Epidermal melanocyte (primary cell): ENCODE data around the gene PRAMEF9.
"Not testable (repeated sequence)": the region's sequence is repeated elsewhere in the genome, so short reads cannot be mapped to it uniquely, and the experiment has no call there.

Experiments used
- DNase-seq: peaks from one replicate; pipeline ENCODE4 v3.0.0; 2011; ENCODE audit warnings: low spot score; ENCODE audit not compliant: insufficient read length

Gene PRAMEF9

DNA sequence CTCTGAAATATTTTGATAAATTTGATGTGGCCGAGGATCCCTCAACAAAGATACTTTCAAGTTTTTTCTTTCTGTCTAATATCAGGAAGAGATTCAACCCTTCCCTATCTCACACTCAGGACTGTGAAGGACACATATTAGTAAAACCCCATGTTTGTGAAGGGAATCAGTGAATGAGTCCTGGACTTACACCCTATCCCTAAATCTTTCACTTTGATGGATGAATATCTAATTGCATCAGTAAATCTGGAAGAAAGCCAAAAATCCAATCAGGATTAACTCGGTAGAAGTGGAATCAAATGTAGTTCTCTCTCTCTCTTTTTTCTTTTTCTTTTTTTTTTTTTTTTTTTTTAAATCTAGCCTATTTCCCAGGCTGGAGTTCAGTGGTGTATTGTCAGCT is at the start of gene PRAMEF9:
Gene PRAMEF9, plus strand, starts transcription at position 301 of the 400 bp plus-strand sequence. CDS start 3,433 bp downstream, outside the sequence.
- DNase-seq = not testable (repeated sequence)

DNA sequence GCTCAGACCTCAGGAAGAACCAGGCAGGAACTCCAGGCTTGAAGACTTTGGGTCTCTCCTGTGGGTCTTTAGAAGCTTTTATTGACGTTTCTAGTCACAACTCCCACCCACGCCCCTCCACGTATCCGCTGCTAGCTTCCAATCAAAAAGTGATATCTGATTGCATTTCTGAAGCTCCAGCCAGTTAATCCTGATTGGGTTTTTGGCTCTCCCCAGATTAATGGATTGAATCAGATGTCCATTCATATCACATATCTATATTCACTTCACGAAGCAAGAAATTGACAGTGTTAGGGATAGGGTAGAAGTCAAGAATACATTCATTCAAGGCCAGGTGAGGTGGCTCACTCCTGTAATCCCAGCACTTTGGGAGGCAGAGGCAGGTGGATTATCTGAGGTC is 15.7 kb upstream of the PRAMEF9 start, which contains the start of gene PRAMEF26:
Gene PRAMEF26, minus strand, starts transcription at position 101 of the 400 bp plus-strand sequence. CDS start 2,914 bp downstream, outside the sequence.
- DNase-seq = not testable (repeated sequence)

DNA sequence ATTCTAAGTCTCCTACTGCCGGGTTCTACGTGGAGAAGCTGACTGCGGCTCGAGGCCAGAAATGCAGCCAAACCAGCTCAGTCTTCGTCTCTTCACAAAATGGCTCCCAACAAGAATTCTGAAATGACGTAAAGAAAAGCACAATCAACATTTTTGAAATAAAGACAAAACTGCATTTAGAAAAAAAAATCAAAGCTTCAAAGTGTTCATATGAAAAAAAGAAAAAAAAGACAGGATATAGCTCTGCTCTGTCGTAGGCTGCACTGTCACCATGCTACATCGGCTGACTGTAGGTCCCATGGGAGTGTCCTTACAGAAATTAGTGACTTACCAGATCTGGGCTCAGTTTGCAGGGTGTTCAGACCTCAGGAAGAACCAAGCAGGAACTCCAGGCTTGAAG is 6.1 kb upstream of the PRAMEF9 start, which contains the start of gene HNRNPCL4:
Gene HNRNPCL4, minus strand, starts transcription at position 101 of the 400 bp plus-strand sequence. CDS start 164 bp downstream, outside the sequence.
- not testable (repeated sequence) for DNase-seq

DNA sequence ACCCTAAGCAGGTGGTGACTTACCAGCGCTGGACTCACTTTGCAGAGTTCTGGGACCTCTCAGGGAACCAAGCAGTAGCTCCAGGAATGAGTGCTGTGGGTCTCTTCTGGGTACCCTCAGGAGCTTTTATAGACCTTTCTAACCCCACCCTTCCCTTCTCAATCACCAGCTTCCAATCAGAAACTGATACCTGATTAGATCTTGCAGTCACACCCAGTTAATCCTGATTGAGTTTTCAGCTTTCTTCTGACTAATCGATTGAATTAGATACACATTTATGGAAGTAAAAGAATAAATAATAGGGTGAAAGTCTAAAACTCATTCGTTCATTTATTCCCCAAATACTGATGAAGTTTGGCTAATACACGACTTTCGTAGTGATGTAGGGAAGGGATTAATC is 29.7 kb downstream of the PRAMEF9 start, which contains the start of gene PRAMEF13:
Gene PRAMEF13, minus strand, starts transcription at position 101 of the 400 bp plus-strand sequence. CDS start 1,820 bp downstream, outside the sequence.
- DNase-seq = not testable (repeated sequence)

DNA sequence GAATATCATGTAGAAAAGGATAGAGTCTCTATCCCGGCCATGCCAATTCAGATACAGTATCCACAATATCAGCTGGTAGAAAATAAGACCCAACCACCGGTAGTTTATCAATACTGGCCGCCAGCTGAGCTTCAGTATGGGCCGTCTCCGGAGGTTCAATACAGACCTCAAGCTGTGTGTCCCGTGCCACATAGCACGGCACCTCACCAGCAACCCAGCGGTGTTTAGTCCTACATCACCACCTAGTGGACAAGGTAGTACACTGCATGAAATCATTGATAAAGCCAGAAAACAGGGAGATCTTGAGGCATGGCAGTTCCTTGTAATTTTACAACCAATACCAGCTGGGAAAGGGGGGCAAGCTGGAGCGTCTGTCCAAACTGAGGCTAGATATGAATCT is 37.1 kb downstream of the PRAMEF9 start:
- not testable (repeated sequence) for DNase-seq

DNA sequence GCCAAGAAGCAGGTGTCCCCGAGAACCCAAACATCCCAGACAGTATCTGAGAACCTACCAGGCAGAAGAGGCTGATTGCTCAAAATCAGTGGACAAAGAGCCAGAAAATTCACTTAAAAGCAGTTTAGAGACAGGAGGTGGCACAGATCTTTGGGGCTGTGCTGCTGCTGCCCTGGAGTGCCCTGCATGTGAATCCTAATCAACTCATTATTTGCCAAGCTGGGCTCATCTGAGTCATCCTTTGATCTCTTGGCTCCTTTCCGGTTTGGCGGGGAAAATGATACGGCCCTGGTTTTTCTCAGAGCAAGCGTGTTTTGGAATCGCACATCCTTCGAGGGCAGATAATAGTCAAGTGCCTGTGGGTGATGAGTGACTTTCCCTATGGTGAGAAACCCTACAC is 45.0 kb downstream of the PRAMEF9 start:
- not testable (repeated sequence) for DNase-seq

DNA sequence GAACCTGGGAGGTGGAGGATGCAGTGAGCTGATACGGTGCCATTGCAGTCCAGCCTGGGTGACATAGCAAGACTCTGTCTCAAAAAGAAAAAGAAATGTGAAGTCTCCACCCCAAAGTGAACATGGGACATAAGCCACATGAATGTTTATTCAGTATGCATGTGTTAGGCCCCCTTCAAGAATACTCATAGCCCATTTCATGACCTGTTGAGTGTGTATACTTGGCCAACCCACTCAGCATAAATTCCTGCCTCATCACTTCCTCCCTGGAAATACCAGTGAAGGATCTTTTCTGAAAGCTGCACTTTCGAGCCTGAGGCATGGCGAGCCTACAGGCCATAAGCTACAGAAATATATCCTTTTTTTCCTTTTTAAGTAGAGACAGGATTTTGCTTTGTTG is 47.6 kb downstream of the PRAMEF9 start:
- not testable (repeated sequence) for DNase-seq

DNA sequence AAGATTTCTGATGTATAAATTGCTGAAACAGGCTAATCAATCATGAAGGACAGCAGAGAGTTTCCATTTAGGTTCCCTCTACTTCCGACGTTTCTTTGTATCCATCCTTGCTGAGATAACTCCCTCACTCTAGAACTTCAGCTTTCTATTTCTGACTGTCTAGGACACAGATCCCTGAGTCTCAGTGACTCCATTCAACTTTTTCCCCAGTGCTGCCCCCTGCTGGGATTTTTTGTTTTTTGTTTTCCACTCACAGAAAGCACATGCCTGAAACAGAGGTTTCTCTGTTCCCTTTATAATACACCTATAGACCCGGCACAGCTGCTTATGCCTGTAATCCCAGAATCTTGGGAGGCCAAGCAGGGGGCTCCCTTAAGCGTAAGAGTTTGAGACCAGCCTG is 51.1 kb downstream of the PRAMEF9 start:
- DNase-seq = not testable (repeated sequence)

DNA sequence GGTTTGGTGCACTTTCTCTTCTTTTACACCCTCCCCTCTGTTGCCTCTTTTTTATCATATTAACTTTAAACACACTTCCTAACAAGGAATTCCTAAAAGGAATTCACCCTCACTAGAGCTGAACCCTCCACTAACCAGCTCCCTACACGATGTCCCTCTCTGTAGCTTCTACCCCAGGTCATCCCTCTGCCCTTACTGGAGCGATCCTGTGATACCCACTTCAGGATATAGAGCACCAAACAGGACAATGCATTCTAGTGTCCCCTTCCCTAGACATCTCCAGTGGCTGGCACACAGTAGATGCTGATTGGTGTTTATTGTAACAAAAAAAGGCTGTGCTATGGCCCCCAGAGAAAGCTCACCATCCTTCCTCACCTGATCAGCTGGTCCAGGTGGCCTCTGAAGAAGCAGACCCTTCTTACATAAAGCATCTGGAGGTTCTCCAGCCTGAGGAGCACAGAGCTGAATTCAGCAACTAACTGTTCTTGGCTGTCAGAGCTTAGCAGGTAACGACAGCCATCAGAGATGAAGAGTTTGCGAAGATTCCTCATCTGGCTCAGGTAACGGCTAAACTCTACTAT is 52.9 kb downstream of the PRAMEF9 start:
- DNase-seq = no peak

DNA sequence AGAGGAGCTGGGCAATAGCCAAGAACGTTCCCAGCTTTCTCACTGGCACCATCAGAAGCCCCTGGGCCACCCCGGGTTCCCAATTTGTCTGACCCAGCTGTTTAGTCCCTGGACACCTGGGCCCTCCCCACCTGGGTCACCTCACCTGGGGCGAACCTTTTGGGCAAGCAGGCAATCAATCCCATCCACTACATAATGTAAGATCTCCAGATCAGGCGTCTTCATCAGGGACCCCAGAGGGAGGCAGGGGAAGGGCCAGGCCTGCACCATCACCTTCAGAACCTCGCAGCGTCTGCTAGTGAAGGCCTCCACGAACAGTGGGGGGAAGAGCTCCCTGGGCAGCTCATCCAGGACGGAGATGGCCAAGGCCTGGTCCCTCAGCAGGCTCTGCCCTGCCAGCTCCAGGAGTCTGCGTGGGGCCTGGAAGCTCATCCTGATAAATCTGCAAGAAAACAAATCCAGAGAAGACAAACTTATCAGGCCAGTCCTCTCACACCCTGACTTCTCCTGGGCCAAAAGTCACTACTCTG is 54.1 kb downstream of the PRAMEF9 start, which contains the start of gene PRAMEF18:
Gene PRAMEF18, minus strand, starts transcription at position 480 of the 530 bp plus-strand sequence. Its CDS starts 48 bp downstream, at position 432.
- not testable (repeated sequence) for DNase-seq

DNA sequence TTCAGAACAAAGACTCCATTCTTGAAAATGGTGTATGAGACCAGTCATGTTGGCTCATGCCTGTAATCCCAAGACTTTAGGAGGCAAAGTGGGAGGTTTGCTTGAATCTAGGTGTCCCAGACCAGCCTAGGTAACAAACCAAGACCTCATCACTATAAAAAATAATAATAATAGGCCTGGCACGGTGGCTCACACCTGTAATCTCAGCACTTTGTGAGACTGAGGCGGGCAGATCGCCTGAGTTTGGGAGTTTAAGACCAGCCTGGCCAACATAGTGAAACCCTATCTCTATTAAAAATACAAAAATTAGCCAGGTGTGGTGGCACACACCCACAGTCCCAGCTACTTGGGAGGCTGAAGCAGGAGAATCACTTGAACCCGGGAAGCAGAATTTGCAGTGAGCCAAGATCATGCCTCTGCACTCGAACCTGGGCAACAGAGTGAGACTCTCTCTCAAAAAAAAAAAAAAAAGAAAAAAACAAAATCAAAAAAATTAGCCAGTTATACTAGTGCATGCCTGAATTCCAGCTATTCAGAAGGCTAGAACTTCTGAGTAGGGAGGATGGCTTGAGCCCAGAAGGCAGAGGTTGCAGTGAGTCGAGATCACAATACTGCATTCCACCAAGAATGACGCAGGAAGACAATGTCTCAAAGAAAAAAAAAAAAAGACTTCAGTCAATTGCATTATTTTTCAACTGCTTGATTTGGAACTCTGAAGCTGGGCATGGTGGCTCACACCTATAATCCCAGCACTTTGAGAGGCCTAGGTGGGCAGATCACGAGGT is 55.8 kb downstream of the PRAMEF9 start:
- DNase-seq = not testable (repeated sequence)

DNA sequence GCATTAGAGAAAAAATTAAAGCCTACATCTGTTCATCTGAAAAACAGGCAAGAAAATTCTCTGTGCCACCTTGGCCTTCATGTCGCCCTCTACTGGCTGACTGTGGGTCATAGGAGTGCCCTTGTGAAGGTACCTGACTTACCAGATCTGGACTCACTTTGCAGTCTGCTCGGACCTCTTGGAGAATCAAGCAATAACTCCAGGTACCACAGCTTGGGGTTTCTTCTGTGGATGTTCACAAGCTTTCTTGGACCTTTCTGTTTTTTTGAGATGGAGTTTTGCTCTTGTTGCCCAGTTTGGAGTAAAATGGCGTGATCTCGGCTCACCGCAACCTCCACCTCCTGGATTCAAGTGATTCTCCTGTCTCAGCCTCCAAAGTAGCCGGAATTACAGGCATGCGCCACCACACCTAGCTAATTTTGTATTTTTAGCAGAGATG is 56.7 kb downstream of the PRAMEF9 start:
- no peak for DNase-seq
